Osteocyte (in vitro differentiated cells): ENCODE results near the gene NIT1. TPM values are rescaled to one million over a fixed set of nuclear protein-coding genes. Genes with fewer than 3 reads are reported as not detected.

Experiments
- DNase-seq: peaks from one replicate; pipeline ENCODE4 v3.0.0; 2021; ENCODE audit warnings: mixed read lengths; ENCODE audit not compliant: unreplicated experiment; ENCODE audit errors: extremely low spot score
- H3K27ac Mint-ChIP-seq: one replicate; pipeline ENCODE4 v1.8.0; 2021; ENCODE audit warnings: mild to moderate bottlenecking, mixed read lengths; ENCODE audit not compliant: unreplicated experiment
- H3K27me3 Mint-ChIP-seq: one replicate; pipeline ENCODE4 v1.8.0; 2021; ENCODE audit warnings: mixed read lengths; ENCODE audit not compliant: unreplicated experiment
- H3K36me3 Mint-ChIP-seq: one replicate; pipeline ENCODE4 v1.8.0; 2021; ENCODE audit warnings: mixed read lengths; ENCODE audit not compliant: unreplicated experiment
- H3K4me1 Mint-ChIP-seq: one replicate; pipeline ENCODE4 v1.8.0; 2021; ENCODE audit warnings: mixed read lengths; ENCODE audit not compliant: unreplicated experiment
- H3K4me3 Mint-ChIP-seq: one replicate; pipeline ENCODE4 v1.8.0; 2021; ENCODE audit warnings: mild to moderate bottlenecking, moderate library complexity, mixed read lengths; ENCODE audit not compliant: unreplicated experiment
- H3K9me3 Mint-ChIP-seq: one replicate; pipeline ENCODE4 v1.8.0; 2021; ENCODE audit warnings: mixed read lengths; ENCODE audit not compliant: unreplicated experiment
- total RNA-seq: library from RNA; stranded (reverse); gene quantifications from 2 replicates; pipeline ENCODE4 v1.2.1, GENCODE V29; 2021
- TF ChIP-seq, protein P1 (sequence below): fragments of 200-600 bp; sonication (generic); IDR thresholded peaks from 2 replicates; pipeline ENCODE4 v1.5.0; 2021; ENCODE audit warnings: antibody characterized with exemption, mild to moderate bottlenecking, moderate library complexity

NIT1 gene
- total RNA-seq, 1 donor from 2014 or later: 33.2 TPM

DNA sequence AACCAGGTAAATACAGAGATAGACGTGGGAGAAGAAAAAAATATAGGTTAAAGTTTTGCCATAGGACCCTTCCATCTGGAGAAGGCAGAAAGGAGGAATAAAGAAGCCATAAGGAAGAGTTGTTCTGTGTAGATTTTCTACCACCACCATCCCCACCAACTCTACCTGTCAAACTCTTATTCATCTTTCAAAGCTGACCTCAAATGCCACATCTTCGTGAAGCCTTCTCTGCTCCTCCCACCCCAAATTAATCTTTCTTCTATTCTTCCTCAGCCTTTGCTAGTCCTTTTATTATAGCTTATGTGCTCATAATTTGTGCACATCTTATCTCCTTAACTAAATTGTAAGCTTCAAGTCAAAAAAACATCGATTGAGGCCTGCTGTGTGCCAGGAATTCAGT, 27.3 kb upstream of the NIT1 start:
- H3K27me3 Mint-ChIP-seq: peaks cover 14% of the 10 kb centered on the region
- H3K27ac Mint-ChIP-seq: no peak overlapping the region
- H3K9me3 Mint-ChIP-seq: no peaks in the 10 kb centered on the region
- DNase-seq: no peak
- H3K4me3 Mint-ChIP-seq: no peak overlapping the region
- H3K36me3 Mint-ChIP-seq: no peaks in the 10 kb centered on the region
- TF ChIP-seq, protein P1, sequence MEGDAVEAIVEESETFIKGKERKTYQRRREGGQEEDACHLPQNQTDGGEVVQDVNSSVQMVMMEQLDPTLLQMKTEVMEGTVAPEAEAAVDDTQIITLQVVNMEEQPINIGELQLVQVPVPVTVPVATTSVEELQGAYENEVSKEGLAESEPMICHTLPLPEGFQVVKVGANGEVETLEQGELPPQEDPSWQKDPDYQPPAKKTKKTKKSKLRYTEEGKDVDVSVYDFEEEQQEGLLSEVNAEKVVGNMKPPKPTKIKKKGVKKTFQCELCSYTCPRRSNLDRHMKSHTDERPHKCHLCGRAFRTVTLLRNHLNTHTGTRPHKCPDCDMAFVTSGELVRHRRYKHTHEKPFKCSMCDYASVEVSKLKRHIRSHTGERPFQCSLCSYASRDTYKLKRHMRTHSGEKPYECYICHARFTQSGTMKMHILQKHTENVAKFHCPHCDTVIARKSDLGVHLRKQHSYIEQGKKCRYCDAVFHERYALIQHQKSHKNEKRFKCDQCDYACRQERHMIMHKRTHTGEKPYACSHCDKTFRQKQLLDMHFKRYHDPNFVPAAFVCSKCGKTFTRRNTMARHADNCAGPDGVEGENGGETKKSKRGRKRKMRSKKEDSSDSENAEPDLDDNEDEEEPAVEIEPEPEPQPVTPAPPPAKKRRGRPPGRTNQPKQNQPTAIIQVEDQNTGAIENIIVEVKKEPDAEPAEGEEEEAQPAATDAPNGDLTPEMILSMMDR: no peak
- H3K4me1 Mint-ChIP-seq: no peaks in the 10 kb centered on the region

DNA sequence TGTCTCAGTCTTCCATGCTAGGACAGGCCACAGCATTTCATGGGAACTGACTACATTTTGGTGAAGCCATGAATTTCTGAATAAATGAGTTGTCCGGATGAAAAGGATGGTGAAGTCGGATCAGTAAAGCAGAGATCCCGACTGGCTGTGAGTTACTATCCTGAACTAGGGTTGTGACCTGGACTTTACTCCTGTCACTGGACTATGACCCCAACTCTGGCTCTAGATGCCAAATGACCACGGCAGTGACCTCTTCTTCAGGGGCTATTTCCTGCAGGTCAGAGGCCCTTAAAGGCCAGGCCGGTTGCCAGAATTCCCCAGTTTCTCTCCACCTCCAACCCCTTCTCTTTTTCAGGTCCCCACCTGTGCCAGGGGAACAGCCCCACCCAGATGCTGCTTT, 26.8 kb upstream of the NIT1 start:
- Mint-ChIP-seq H3K27me3 (peaks cover 15% of the 10 kb centered on the region), H3K4me1 (no peaks in the 10 kb centered on the region), H3K4me3 (no peak overlapping the region), H3K27ac (no peak overlapping the region), H3K36me3 (no peaks in the 10 kb centered on the region), H3K9me3 (no peaks in the 10 kb centered on the region)
- no peak for DNase-seq
- TF ChIP-seq, protein P1: no peak

DNA sequence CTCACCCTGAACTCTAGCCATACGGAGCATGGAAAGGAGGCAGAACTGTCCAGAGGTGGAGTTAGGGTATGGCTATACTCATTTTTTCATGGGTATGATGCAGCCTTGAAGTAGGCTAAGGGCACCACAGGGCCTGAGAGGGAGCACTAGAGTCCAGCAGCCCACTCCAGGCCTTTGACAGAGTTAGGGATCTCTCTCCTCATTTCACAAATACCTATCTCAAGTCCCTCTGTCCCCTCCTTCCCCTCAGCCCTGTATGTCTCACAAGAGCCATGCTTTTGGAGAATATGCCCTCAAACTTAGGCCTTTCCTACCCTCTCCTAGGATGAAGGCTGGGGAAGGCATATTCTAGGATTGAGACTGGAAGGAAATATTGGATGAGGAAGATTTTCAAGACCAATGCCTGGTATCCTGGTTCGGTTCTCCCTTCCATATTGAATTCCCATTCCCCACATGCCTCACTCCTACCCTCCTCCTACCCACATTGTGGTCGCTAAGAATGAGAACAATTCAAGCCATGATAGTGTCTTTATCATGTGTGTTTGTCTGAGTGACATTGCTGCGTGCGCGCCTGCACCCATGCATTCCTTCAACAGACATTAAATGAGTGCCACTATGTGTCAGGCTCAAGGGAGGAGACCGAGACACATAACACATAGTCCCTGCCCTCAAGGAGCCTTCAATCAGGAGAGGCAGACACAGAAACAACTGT, 26.0 kb upstream of the NIT1 start:
- Mint-ChIP-seq H3K9me3 (no peaks in the 10 kb centered on the region), H3K27me3 (peaks cover 18% of the 10 kb centered on the region), H3K36me3 (no peaks in the 10 kb centered on the region), H3K4me1 (no peaks in the 10 kb centered on the region), H3K27ac (no peak overlapping the region), H3K4me3 (no peak overlapping the region)
- no peak for DNase-seq
- TF ChIP-seq, protein P1: no peak

DNA sequence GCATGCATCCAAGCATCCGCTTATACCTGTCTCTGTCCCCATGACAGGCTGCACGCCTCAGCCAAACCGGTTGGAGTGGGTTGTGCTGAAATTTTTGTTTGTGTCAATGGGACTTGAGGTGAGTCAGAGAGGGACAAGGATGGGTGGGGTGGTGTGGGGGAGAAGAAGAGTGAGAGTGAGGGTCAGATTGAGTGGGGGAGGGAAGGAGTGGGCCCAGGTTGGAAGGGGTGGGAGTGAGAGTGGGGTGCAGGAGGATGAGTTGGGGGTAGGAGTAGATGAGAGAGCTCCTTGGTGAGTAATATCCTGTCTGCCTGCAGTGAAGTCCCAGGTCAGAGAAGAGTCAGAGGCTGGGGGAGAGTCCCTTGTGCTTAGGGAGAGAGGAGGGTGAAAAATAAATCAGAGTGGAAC, 25.3 kb upstream of the NIT1 start:
- peaks cover under 1% of the 10 kb centered on the region for H3K4me1 Mint-ChIP-seq
- H3K27me3 Mint-ChIP-seq: peaks cover 18% of the 10 kb centered on the region
- DNase-seq: no peak
- H3K36me3 Mint-ChIP-seq: no peaks in the 10 kb centered on the region
- TF ChIP-seq, protein P1: no peak
- H3K9me3 Mint-ChIP-seq: no peaks in the 10 kb centered on the region
- H3K27ac Mint-ChIP-seq: no peak overlapping the region
- no peak overlapping the region for H3K4me3 Mint-ChIP-seq

DNA sequence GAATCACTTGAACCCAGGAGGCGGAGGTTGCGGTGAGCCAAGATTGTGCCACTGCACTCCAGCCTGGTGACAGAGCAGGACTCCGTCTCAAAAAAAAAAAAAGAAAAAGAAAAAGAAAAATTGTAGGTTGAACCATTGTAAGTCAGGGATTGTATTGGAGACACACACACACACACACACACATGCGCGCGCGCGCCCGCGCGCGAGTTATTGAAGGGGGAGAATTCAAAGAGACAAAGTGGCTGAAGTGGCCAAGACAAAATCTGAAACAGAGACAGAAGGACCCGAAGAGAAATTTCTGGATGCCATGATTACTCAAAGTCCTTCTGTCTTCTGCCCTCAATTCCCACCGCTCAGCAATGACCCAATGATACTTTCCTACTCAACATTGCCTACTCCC, 23.4 kb upstream of the NIT1 start:
- TF ChIP-seq, protein P1: no peak
- H3K4me1 Mint-ChIP-seq: peaks cover 11% of the 10 kb centered on the region
- no peak overlapping the region for H3K27ac Mint-ChIP-seq
- H3K36me3 Mint-ChIP-seq: no peaks in the 10 kb centered on the region
- H3K9me3 Mint-ChIP-seq: no peaks in the 10 kb centered on the region
- no peak overlapping the region for H3K4me3 Mint-ChIP-seq
- DNase-seq: no peak
- peaks cover 18% of the 10 kb centered on the region for H3K27me3 Mint-ChIP-seq
